HepG2 (cell line): ENCODE results near the gene ADAM10. TPM values are rescaled to one million over a fixed set of nuclear protein-coding genes. Genes with fewer than 3 reads are reported as not detected.

Experiments
- ATAC-seq: fragments of 200-7000 bp; cut with Tn5 transposase; 3 replicates; pipeline ENCODE4 v1.9.1; 2020; ENCODE audit warnings: mild to moderate bottlenecking, moderate library complexity
- BruUV-seq: library from RNA; stranded (reverse); fragments of 400-500 nt; replicated peaks from 2 replicates; lab custom pipeline; 2021; lab: Mats Ljungman, UMichigan
- CTCF ChIA-PET: fragments of 300-600 bp; formaldehyde crosslinking; extraction: SDS; loops from one replicate; lab custom pipeline; 2021; ENCODE audit warnings: low total read pairs, inconsistent platforms, low intra/inter-chr PET ratio; lab: Yijun Ruan, JAX
- POLR2A ChIA-PET: fragments of 350-600 bp; sonication (Branson Sonifier 250); formaldehyde crosslinking; loops from one replicate; lab custom pipeline; 2020; ENCODE audit warnings: antibody characterized with exemption, inconsistent platforms; lab: Yijun Ruan, JAX
- DNase-seq: peaks from one replicate; pipeline ENCODE4 v3.0.0-alpha.2; 2015; ENCODE audit warnings: low spot score
- FAIRE-seq: peaks from 3 replicates; lab custom pipeline; 2011; peaks lifted over from hg19 to GRCh38; lab: Jason Lieb, UNC
- H2AFZ ChIP-seq: one replicate; pipeline ENCODE4 v1.6.1; 2011; ENCODE audit warnings: low read length, inconsistent platforms
- H3K27ac ChIP-seq: fragments of 300-600 bp; 3 replicates; pipeline ENCODE4 v1.8.0; 2011; ENCODE audit warnings: mixed run types, mild to moderate bottlenecking, mixed read lengths, low read length, inconsistent platforms; ENCODE audit not compliant: insufficient read depth; ENCODE audit errors: extremely low read length
- H3K27me3 ChIP-seq, 2 experiments: fragments of 200-600 bp in 1 of 2; 2 replicates in 1 of 2; 3 replicates in 1 of 2; pipeline versions ENCODE4 v1.6.0 to v1.8.0; 2011; ENCODE audit warnings: low read length in 2 of 2, mild to moderate bottlenecking in 2 of 2, moderate library complexity in 2 of 2, inconsistent platforms in 1 of 2; ENCODE audit not compliant: insufficient read depth in 2 of 2, control insufficient read depth in 1 of 2
- H3K36me3 ChIP-seq, 2 experiments: fragments of 200-600 bp in 1 of 2; replicated peaks in 1 of 2; 2 replicates in 1 of 2; 3 replicates in 1 of 2; pipeline versions ENCODE4 v1.5.1 to v1.8.0; 2011; ENCODE audit warnings: low read length in 2 of 2, inconsistent platforms in 1 of 2; ENCODE audit not compliant: insufficient read depth in 2 of 2, control insufficient read depth in 1 of 2
- H3K4me1 ChIP-seq: 2 replicates; pipeline ENCODE4 v1.5.1; 2012; ENCODE audit warnings: low read length, inconsistent platforms; ENCODE audit not compliant: insufficient read depth
- H3K4me2 ChIP-seq: 2 replicates; pipeline ENCODE4 v1.6.0; 2011; ENCODE audit warnings: low read depth, low read length, inconsistent platforms
- H3K4me3 ChIP-seq, 3 experiments: fragments of 200-600 bp in 1 of 3; sonication (generic), shearing (Covaris generic) in 1 of 3; replicated peaks in 1 of 3; 2 replicates each; pipeline ENCODE4 v1.5.1; 2011 to 2016; ENCODE audit warnings: low read length in 3 of 3, inconsistent platforms in 2 of 3, low read depth in 2 of 3, mild to moderate bottlenecking in 2 of 3, control low read depth in 1 of 3, mixed read lengths in 1 of 3; ENCODE audit not compliant: insufficient read depth in 1 of 3
- H3K79me2 ChIP-seq: one replicate; pipeline ENCODE4 v1.6.1; 2011; ENCODE audit warnings: low read length, inconsistent platforms; ENCODE audit not compliant: insufficient read depth
- H3K9ac ChIP-seq: 2 replicates; pipeline ENCODE4 v1.6.0; 2011; ENCODE audit warnings: mild to moderate bottlenecking, low read depth, low read length, inconsistent platforms; ENCODE audit not compliant: insufficient read depth
- H3K9me3 ChIP-seq: 2 replicates; pipeline ENCODE4 v1.5.1; 2012; ENCODE audit warnings: mild to moderate bottlenecking, low read length
- H4K20me1 ChIP-seq: 2 replicates; pipeline ENCODE4 v1.6.0; 2011; ENCODE audit warnings: inconsistent platforms, mild to moderate bottlenecking, low read length, moderate library complexity; ENCODE audit not compliant: insufficient read depth
- HMG20B ChIP-seq: conservative IDR thresholded peaks from 2 replicates; pipeline ENCODE4 v1.6.1; 2016; ENCODE audit warnings: missing genetic modification reagents, missing compliant biosample characterization
- MTF2 ChIP-seq: sonication (generic); formaldehyde crosslinking; IDR thresholded peaks from 2 replicates; pipeline ENCODE4 v1.5.0; 2020; ENCODE audit warnings: missing genetic modification reagents, borderline replicate concordance
- PHF8 ChIP-seq: sonication (generic); formaldehyde crosslinking; IDR thresholded peaks from 2 replicates; pipeline ENCODE4 v1.5.0; 2020; ENCODE audit warnings: missing genetic modification reagents
- whole genome bisulfite sequencing: methylation state at CpG from one replicate; pipeline ENCODE4 v1.1.6; 2017; ENCODE audit warnings: low lambda C conversion rate; 5-methylcytosine and 5-hydroxymethylcytosine counted together
- in situ Hi-C: cut with HindIII; loops from 2 replicates; pipeline ENCODE4 v1.10.0; 2017; ENCODE audit warnings: low pct_unique_long_range_greater_than_20kb; ENCODE audit not compliant: extremely low pct_ligation_motif_present
- intact Hi-C: fragments of 100-400 bp; cut with micrococcal nuclease; formaldehyde crosslinking; loops from one replicate; pipeline ENCODE4 v1.10.0; 2022; ENCODE audit not compliant: unreplicated experiment
- polyA plus RNA-seq, 8 experiments: library from polyadenylated mRNA; depleted of rRNA in 3 of 8; stranded (reverse) in 7 of 8; unstranded in 1 of 8; fragments of >200 nt; fragmentation: Illumina TruSeq in 4 of 8; extraction: Trizol in 4 of 8; gene quantifications; 2 replicates each; pipeline versions ENCODE4 v1.2.1 to v1.2.3, GENCODE V29; 2011 to 2016; ENCODE audit warnings: low read depth in 4 of 8, missing spikeins in 1 of 8, mixed read lengths in 1 of 8; ENCODE audit not compliant: insufficient read depth in 1 of 8
- total RNA-seq, 5 experiments: library from RNA; depleted of rRNA; stranded (reverse); fragments of >200 nt; fragmentation: Illumina TruSeq; extraction: Trizol; gene quantifications; 2 replicates each; pipeline ENCODE4 v1.2.3, GENCODE V29; 2016; ENCODE audit warnings: low read depth in 1 of 5
- TF ChIP-seq, protein P1 (sequence below): sonication (generic); formaldehyde crosslinking; IDR thresholded peaks from 2 replicates; pipeline ENCODE4 v1.8.0; 2022; ENCODE audit warnings: mild to moderate bottlenecking, missing genetic modification reagents
- TF ChIP-seq, protein P2 (sequence below): sonication (generic); formaldehyde crosslinking; IDR thresholded peaks from 2 replicates; pipeline ENCODE4 v1.8.1; 2022; ENCODE audit warnings: mild to moderate bottlenecking, missing genetic modification reagents
- TF ChIP-seq, protein P3 (sequence below): sonication (generic); formaldehyde crosslinking; IDR thresholded peaks from 2 replicates; pipeline ENCODE4 v1.4.0; 2020; ENCODE audit warnings: missing genetic modification reagents, borderline replicate concordance
- TF ChIP-seq, protein P4 (sequence below), 2 experiments: sonication (generic) in 1 of 2; formaldehyde crosslinking in 1 of 2; IDR thresholded peaks; 2 replicates each; pipeline versions ENCODE4 v1.4.0 to v1.6.1; 2018 to 2020; ENCODE audit warnings: missing genetic modification reagents in 2 of 2, borderline replicate concordance in 1 of 2, low read depth in 1 of 2, mild to moderate bottlenecking in 1 of 2, missing biosample characterization in 1 of 2
- TF ChIP-seq, protein P5 (sequence below): fragments of 450-650 bp; IDR thresholded peaks from 2 replicates; pipeline ENCODE4 v1.6.1; 2017
- TF ChIP-seq, protein P6 (sequence below): sonication (generic); formaldehyde crosslinking; IDR thresholded peaks from 2 replicates; pipeline ENCODE4 v1.5.1; 2020; ENCODE audit warnings: missing genetic modification reagents, mild to moderate bottlenecking, borderline replicate concordance

ADAM10 gene
- total and polyA plus RNA-seq, 2 of the 13 experiments (the other 11 are each of a cell fraction or from before 2014, with no cell fraction given) = 92.7 to 125 TPM

DNA sequence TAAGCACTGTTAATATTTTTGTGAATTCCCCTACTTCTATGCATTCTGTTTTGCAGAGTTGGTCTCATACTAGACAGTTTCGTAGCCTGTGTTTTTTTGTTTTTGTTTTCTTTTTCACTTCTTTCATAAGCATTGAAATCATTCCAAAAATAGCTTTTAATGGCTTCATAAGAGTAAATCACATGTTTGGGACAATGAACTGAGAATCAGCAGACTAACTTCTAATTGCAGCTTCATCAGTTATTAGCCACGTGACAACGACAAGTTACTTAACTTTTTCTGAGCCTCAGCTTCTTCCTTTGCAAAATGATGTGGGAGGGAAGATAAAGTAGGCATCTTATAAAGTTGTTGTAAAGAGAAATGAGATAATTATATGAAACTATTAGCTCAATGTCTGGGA, 193.0 kb downstream of the ADAM10 start (continued):
- TF ChIP-seq, protein P1, sequence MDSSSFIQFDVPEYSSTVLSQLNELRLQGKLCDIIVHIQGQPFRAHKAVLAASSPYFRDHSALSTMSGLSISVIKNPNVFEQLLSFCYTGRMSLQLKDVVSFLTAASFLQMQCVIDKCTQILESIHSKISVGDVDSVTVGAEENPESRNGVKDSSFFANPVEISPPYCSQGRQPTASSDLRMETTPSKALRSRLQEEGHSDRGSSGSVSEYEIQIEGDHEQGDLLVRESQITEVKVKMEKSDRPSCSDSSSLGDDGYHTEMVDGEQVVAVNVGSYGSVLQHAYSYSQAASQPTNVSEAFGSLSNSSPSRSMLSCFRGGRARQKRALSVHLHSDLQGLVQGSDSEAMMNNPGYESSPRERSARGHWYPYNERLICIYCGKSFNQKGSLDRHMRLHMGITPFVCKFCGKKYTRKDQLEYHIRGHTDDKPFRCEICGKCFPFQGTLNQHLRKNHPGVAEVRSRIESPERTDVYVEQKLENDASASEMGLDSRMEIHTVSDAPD (CRISPR knock-in tag) = no peak
- TF ChIP-seq, protein P2, sequence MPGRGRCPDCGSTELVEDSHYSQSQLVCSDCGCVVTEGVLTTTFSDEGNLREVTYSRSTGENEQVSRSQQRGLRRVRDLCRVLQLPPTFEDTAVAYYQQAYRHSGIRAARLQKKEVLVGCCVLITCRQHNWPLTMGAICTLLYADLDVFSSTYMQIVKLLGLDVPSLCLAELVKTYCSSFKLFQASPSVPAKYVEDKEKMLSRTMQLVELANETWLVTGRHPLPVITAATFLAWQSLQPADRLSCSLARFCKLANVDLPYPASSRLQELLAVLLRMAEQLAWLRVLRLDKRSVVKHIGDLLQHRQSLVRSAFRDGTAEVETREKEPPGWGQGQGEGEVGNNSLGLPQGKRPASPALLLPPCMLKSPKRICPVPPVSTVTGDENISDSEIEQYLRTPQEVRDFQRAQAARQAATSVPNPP = no peak
- TF ChIP-seq, protein P3, sequence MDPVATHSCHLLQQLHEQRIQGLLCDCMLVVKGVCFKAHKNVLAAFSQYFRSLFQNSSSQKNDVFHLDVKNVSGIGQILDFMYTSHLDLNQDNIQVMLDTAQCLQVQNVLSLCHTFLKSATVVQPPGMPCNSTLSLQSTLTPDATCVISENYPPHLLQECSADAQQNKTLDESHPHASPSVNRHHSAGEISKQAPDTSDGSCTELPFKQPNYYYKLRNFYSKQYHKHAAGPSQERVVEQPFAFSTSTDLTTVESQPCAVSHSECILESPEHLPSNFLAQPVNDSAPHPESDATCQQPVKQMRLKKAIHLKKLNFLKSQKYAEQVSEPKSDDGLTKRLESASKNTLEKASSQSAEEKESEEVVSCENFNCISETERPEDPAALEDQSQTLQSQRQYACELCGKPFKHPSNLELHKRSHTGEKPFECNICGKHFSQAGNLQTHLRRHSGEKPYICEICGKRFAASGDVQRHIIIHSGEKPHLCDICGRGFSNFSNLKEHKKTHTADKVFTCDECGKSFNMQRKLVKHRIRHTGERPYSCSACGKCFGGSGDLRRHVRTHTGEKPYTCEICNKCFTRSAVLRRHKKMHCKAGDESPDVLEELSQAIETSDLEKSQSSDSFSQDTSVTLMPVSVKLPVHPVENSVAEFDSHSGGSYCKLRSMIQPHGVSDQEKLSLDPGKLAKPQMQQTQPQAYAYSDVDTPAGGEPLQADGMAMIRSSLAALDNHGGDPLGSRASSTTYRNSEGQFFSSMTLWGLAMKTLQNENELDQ (CRISPR knock-in tag) = no peak
- TF ChIP-seq, protein P4, sequence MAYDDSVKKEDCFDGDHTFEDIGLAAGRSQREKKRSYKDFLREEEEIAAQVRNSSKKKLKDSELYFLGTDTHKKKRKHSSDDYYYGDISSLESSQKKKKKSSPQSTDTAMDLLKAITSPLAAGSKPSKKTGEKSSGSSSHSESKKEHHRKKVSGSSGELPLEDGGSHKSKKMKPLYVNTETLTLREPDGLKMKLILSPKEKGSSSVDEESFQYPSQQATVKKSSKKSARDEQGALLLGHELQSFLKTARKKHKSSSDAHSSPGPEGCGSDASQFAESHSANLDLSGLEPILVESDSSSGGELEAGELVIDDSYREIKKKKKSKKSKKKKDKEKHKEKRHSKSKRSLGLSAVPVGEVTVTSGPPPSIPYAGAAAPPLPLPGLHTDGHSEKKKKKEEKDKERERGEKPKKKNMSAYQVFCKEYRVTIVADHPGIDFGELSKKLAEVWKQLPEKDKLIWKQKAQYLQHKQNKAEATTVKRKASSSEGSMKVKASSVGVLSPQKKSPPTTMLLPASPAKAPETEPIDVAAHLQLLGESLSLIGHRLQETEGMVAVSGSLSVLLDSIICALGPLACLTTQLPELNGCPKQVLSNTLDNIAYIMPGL (CRISPR knock-in tag; IDR thresholded peaks at IDR 0.05; ENCODE audit: borderline replicate concordance in 1 of 2, low read depth in 1 of 2) = no peak

DNA sequence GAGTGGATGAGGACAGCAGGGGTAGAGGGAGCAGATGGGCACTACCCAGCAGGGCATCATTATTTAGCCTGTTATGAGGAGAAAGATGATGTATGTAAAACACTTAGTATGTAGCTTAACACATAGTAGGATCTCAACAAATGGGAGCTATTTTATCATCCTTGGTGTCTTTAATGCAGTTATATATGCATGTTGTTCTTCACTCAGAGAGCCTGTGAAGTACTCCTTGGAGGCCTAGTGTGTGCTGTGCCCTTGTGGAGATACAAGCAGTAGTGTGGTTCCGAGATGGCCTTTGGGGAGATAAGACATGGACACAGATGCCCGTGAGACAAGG, 193.5 kb downstream of the ADAM10 start:
- no peaks in the 10 kb centered on the region for H3K36me3 ChIP-seq
- peaks cover 27% of the 10 kb centered on the region for H3K4me1 ChIP-seq
- no peaks in the 10 kb centered on the region for H3K9me3 ChIP-seq
- ChIA-PET CTCF (no interaction called here), POLR2A (interaction anchor here (1.7 to 2.3 kb wide), 2 partner anchors 28 to 194 kb away, joined by 4 to 7 read pairs; partner anchors contain the start of gene ADAM10)
- in situ Hi-C loops = no loop called here
- no peak overlapping the region for H3K27ac ChIP-seq
- no peak overlapping the region for H3K4me3 ChIP-seq
- DNase-seq = no peak
- 90% methylated on average over 2 of the region's 2 CpGs for WGBS
- no peaks in the 10 kb centered on the region for H3K27me3 ChIP-seq
- no peak for ATAC-seq
- H4K20me1 ChIP-seq = no peaks in the 10 kb centered on the region
- BruUV-seq = no TSS peak
- intact Hi-C loops = no loop called here
- no peak for FAIRE-seq
- no peak for TF ChIP-seq PHF8 (CRISPR knock-in tag)
- TF ChIP-seq MTF2 (CRISPR knock-in tag) = no peak
- TF ChIP-seq, protein P5, sequence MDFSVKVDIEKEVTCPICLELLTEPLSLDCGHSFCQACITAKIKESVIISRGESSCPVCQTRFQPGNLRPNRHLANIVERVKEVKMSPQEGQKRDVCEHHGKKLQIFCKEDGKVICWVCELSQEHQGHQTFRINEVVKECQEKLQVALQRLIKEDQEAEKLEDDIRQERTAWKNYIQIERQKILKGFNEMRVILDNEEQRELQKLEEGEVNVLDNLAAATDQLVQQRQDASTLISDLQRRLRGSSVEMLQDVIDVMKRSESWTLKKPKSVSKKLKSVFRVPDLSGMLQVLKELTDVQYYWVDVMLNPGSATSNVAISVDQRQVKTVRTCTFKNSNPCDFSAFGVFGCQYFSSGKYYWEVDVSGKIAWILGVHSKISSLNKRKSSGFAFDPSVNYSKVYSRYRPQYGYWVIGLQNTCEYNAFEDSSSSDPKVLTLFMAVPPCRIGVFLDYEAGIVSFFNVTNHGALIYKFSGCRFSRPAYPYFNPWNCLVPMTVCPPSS = no peak
- TF ChIP-seq HMG20B (CRISPR knock-in tag) = no peak
- TF ChIP-seq, protein P6, sequence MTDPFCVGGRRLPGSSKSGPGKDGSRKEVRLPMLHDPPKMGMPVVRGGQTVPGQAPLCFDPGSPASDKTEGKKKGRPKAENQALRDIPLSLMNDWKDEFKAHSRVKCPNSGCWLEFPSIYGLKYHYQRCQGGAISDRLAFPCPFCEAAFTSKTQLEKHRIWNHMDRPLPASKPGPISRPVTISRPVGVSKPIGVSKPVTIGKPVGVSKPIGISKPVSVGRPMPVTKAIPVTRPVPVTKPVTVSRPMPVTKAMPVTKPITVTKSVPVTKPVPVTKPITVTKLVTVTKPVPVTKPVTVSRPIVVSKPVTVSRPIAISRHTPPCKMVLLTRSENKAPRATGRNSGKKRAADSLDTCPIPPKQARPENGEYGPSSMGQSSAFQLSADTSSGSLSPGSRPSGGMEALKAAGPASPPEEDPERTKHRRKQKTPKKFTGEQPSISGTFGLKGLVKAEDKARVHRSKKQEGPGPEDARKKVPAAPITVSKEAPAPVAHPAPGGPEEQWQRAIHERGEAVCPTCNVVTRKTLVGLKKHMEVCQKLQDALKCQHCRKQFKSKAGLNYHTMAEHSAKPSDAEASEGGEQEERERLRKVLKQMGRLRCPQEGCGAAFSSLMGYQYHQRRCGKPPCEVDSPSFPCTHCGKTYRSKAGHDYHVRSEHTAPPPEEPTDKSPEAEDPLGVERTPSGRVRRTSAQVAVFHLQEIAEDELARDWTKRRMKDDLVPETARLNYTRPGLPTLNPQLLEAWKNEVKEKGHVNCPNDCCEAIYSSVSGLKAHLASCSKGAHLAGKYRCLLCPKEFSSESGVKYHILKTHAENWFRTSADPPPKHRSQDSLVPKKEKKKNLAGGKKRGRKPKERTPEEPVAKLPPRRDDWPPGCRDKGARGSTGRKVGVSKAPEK = no peak
- no peak overlapping the region for H2AFZ ChIP-seq
- H3K79me2 ChIP-seq = no peaks in the 10 kb centered on the region
- H3K9ac ChIP-seq = no peak overlapping the region
- H3K4me2 ChIP-seq = no peak overlapping the region
